Retinal pigment epithelial cell (primary cell): Measurements from ENCODE around the gene RPA3.

ENCODE experiments used
- DNase-seq: peaks from one replicate; pipeline ENCODE4 v3.0.0-alpha.2; 2010; ENCODE audit warnings: low read depth
- H3K4me3 ChIP-seq: 2 replicates; pipeline ENCODE4 v1.5.1; 2011; ENCODE audit warnings: mild to moderate bottlenecking, low read length, control low read depth, moderate library complexity
- CTCF ChIP-seq: conservative IDR thresholded peaks from 2 replicates; pipeline ENCODE4 v1.5.1; 2011; ENCODE audit warnings: low read depth, low read length, control low read depth, inconsistent platforms

RPA3 gene

GRCh38 chr7:7757576-7757975 lies 39.2 kb upstream of the RPA3 start:
- peak; percentile 93 for DNase-seq
- TF ChIP-seq CTCF = no peak
- no peak overlapping the region for H3K4me3 ChIP-seq

- H3K4me3 ChIP-seq = no peak overlapping the region
- DNase-seq = no peak
- no peak for TF ChIP-seq CTCF
These were observed 38.2 kb upstream of the RPA3 start for GRCh38 chr7:7756577-7756976.

- TF ChIP-seq CTCF = no peak
- H3K4me3 ChIP-seq = no peak overlapping the region
- DNase-seq = no peak
These were observed 33.1 kb upstream of the RPA3 start for GRCh38 chr7:7751243-7752092.

DNA sequence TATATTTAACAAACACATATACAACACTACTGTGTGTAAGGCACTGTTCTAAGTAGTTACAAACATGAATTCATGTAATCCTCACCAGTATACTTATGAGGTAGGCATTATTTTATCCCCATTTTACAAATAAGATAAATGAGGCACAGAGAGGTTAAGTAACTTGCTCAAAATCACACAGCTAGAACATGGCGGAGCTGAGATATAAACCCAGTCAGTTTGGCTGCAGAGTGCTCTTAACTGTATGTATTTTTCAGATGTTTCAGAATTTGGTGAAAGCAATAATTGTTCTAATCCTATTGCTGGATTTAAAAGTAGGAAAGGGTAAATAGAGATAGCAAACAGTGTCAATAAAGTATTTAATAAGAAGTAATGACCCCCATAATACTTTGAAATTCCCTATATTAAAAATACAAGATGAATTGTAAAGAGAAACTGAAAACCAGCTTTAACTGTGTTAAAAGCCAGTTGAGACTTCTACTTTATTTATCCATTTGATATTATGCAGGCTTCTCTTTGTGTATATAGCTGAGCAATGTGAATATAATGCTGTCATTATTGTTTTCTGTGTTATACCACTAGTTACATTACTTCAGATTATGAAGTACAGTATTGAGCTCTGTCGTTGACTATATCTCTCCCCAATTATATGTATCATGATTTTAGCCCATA lies 32.3 kb upstream of the RPA3 start:
- no peak overlapping the region for H3K4me3 ChIP-seq
- TF ChIP-seq CTCF = no peak
- no peak for DNase-seq

DNA sequence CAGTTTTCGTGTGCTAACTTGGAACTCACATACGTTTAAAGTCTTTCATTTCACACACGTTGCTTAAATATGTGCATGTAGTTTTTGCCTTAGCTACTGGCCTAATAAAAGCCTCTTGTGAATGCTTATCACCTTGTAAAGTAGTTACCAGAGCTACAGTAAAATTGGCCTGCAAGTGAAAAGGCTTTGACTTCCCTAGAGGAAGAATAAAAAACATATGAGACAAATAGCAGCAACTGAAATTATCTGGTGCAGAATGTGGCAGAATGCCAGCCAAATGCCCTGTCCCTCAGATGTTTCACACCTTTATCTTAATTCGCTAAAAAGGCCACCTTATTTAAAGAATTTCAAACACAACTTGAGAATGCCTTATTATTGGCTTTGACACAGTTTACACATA lies 28.1 kb upstream of the RPA3 start:
- no peak overlapping the region for H3K4me3 ChIP-seq
- DNase-seq = no peak
- no peak for TF ChIP-seq CTCF

DNA sequence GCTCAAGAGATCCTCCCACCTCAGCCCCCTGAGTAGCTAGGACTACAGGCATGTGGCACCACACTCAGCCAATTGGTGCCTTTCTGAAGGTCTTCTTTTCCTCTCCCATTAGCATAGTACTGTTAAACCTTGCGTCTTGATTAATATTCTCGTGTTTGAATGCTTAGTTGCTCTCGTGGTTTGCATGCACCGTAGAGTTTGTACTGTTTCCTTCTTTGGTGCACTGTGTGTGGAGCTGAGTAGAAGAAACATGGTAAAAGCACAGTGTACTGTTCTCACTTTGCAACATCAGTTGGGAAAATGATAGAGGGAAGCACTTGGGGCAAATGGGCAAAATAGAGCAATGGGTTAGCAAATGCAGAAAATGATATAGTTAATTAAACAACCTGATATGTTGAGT lies 27.6 kb upstream of the RPA3 start:
- DNase-seq = no peak
- no peak for TF ChIP-seq CTCF
- no peak overlapping the region for H3K4me3 ChIP-seq

- H3K4me3 ChIP-seq = no peak overlapping the region
- no peak for DNase-seq
- no peak for TF ChIP-seq CTCF
These were observed 26.9 kb upstream of the RPA3 start for GRCh38 chr7:7745258-7745657.
